ENCODE data around the gene OTX1.

DNA sequence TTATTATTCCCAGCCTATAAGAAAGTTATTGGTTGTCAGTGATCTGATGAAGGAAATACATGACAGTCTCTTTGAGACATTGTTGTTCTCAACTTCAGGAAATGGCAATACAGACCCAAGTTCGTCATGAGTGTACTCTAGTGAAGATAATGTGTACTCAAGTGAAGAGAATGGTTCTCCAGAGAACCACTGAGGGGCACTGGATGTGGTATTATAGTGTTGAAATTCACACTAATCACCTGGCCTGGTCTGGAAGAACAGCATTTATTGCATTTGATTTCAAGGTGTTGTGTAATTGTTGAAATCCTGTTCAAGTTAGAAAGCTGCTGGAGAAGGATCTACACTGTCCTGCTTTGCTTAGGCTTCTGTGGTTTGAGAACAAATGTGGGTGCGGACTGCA, 23.4 kb upstream of the OTX1 start:
- TF ChIP-seq, protein P1, sequence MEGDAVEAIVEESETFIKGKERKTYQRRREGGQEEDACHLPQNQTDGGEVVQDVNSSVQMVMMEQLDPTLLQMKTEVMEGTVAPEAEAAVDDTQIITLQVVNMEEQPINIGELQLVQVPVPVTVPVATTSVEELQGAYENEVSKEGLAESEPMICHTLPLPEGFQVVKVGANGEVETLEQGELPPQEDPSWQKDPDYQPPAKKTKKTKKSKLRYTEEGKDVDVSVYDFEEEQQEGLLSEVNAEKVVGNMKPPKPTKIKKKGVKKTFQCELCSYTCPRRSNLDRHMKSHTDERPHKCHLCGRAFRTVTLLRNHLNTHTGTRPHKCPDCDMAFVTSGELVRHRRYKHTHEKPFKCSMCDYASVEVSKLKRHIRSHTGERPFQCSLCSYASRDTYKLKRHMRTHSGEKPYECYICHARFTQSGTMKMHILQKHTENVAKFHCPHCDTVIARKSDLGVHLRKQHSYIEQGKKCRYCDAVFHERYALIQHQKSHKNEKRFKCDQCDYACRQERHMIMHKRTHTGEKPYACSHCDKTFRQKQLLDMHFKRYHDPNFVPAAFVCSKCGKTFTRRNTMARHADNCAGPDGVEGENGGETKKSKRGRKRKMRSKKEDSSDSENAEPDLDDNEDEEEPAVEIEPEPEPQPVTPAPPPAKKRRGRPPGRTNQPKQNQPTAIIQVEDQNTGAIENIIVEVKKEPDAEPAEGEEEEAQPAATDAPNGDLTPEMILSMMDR (IDR thresholded peaks at IDR 0.05; ENCODE audit: low read depth, low read length): no peak
- TF ChIP-seq POLR2A (IDR thresholded peaks at IDR 0.05; ENCODE audit: extremely low read depth, insufficient read length) (no peak), MYC (IDR thresholded peaks at IDR 0.05; ENCODE audit: low read depth, low read length) (no peak)
- TF ChIP-seq, protein P2, sequence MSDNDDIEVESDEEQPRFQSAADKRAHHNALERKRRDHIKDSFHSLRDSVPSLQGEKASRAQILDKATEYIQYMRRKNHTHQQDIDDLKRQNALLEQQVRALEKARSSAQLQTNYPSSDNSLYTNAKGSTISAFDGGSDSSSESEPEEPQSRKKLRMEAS (IDR thresholded peaks at IDR 0.05; ENCODE audit: low read depth, low read length): no peak
